IMR-90 (cell line): ENCODE results near the gene SLC50A1.

Experiments used
- ELK1 ChIP-seq: fragments of 150-350 bp; IDR thresholded peaks from 2 replicates; pipeline ENCODE4 v1.6.1; 2016; ENCODE audit warnings: low read depth, mild to moderate bottlenecking, low read length, moderate library complexity, borderline replicate concordance
- RAD21 ChIP-seq: IDR thresholded peaks from 2 replicates; pipeline ENCODE4 v1.6.1; 2012; ENCODE audit warnings: low read length, improper control_type of control experiment

- TF ChIP-seq RAD21 (no peak), ELK1 (no peak)
Measured at GRCh38 chr1:155179112-155180031, 43.7 kb downstream of the SLC50A1 start.
